WTC11 (cell line): ENCODE measurements around the gene PAPSS1.

Source experiments
- ARID4B ChIP-seq: sonication (generic); formaldehyde crosslinking; IDR thresholded peaks from 2 replicates; pipeline ENCODE4 v1.8.0; 2023; ENCODE audit warnings: missing genetic modification reagents, mild to moderate bottlenecking, borderline replicate concordance
- CTCF ChIP-seq: fragments of 200-600 bp; IDR thresholded peaks from 2 replicates; pipeline ENCODE4 v1.8.0; 2022; ENCODE audit warnings: antibody characterized with exemption
- RORB ChIP-seq: fragments of 250-450 bp; sonication (Bioruptor Pico); IDR thresholded peaks from 2 replicates; pipeline ENCODE4 v1.9.0; 2021; ENCODE audit warnings: mild to moderate bottlenecking
- USF1 ChIP-seq: sonication (generic); formaldehyde crosslinking; IDR thresholded peaks from 2 replicates; pipeline ENCODE4 v1.8.0; 2022; ENCODE audit warnings: mild to moderate bottlenecking, missing genetic modification reagents

- TF ChIP-seq USF1 (CRISPR knock-in tag) = no peak
- TF ChIP-seq CTCF = no peak
- no peak for TF ChIP-seq RORB (CRISPR knock-in tag)
- TF ChIP-seq ARID4B (CRISPR knock-in tag) = no peak
These were observed 130.8 kb downstream of the PAPSS1 start for GRCh38 chr4:107589269-107589668.
